CMK (cell line): ENCODE data around the gene PAN3.

Experiments used
- DNase-seq: peaks from one replicate; pipeline ENCODE4 v3.0.0-alpha.2; 2010; ENCODE audit warnings: low read depth

Gene PAN3

DNA sequence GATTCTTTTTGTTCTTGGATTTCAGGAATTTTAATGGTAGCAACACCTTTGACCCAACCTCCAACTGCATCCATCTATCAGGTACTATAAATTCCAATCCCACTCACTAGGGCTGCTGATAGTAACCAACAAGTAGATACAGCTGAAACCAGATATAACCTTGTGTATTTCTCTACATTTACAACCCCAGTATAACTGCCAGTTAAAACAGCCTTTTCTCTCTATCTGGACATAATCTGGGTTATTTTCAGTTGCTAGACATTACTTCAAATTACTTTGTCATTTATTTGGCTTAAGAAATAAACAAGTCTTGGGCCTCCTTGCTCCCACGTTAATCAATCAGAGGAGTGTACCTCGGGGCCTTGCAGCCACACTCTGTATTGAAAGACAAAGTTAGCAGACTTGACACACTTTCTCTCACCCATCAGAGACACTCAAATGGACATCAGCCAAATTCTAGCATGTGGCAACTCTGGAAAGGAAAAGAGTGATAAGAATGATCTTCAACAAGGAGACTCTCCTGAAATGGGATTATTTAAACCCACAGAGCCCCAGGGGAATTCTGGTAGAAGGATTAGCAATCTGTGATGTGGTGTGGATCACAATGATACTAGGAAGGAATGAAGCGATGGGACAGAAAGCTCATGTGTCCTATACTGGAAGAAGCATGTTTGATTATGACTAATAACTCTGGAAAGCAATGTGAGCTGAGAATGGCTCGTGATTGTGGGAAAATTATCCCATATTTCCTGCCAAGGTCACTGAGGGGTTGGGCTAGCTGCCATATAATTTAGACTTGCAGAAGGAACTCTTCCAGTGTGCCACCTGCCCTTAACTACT lies 199.0 kb downstream of the PAN3 start:
- DNase-seq, result no peak

DNA sequence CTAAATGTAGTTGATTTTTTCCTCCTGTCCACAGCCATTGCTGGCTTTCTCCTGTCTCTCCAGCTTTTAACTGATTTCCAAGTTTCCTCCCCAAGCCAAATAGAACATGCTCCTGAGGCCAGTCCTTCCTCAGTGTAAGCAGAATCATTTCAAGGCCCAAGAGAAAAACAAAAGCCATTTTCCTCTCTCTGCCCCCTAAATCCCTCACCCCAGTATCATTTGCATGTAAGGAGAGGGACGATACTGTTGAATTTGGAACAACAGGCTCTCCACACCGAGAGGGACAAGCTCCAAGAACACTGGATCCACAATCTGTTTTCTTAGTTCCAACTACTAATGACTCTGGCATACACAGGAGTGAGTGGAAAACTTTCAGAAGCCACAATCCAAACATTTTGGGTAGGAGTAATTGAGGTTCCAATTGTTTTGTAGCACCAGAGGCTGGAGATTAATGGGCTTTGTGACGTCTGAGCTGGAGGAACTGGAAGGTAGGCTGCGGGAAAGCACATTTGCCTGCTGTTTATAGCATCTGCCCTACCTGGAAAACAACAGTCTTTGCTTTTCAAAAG lies 199.7 kb downstream of the PAN3 start:
- DNase-seq, result no peak

DNA sequence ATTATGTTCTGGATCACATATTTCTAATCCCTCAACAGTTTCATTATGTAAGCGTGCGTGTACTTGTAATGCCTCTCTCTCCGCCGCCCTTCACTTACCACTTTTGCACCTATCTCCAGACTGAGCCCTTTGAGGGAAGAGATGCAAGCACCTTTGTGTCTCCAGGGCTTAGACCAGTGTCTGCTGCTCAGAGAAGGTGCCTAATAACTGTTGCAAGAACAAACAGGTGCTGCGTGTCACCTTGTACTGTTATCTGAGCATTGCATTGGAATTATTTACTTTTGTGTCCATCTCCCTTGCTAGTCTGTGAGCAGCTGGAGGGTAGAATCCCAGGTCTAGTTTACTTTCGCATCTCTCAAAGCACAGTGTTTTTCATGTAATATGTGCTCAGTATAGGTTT lies 200.4 kb downstream of the PAN3 start:
- no peak for DNase-seq

DNA sequence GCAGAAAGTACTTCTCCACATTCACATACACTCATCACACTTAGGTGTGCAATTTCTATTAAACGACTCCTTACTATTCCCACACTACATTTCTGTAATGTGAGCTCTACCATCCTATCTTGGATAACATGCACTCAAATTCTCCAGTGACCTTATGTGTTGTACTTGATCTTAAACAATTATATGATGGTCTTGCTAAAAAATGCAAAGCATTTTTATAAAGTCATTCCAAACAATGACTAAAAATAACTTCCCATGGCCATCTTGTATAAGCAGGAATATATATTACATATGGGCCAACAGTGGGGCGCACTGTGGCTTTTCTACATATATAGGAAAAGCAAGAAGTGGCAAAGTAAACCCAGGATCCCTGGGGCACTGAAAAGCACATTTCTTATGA lies 201.1 kb downstream of the PAN3 start:
- no peak for DNase-seq

DNA sequence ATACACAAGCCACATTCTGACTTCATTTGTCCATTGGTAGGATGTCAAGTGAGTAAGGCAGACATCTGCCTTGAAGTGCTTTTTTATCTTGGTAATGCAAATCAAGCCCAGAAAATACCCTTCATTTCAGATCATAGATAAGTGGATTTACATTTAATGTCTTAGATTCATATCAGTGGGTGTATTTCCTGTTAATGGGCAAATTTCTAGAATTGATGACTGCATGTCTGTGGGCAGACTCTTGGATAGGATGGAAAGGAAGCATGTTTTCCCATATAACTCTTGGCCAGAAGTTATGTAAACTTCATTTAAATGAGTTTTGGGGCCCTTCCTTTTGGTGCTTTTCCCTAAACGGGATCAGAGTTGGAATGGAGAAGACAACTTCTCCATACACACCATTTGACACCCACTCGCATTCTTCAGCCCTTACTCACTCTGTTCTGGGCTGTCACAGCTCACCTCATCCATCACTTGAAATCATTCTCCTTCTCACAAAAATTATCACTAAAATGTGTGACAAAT lies 202.0 kb downstream of the PAN3 start:
- no peak for DNase-seq

DNA sequence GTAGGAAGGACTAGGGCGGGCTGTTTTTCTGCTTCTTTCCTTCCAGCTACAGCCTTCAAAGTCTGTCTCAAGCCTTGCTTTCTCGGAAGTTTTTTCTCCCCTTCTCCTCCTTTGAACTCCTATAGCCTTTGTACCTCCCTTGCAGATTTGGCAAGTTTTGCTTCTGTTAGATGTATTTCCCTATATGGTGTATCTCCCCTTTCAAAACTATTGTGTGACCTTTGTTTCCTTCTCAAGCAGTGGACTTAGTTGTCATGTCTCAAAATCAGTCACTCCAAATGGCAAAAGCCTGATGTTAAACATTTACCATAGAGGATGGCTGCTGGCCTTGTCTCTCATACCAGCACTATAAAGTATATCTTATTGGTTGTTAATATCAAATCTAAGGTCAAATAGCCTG lies 203.9 kb downstream of the PAN3 start:
- no peak for DNase-seq

DNA sequence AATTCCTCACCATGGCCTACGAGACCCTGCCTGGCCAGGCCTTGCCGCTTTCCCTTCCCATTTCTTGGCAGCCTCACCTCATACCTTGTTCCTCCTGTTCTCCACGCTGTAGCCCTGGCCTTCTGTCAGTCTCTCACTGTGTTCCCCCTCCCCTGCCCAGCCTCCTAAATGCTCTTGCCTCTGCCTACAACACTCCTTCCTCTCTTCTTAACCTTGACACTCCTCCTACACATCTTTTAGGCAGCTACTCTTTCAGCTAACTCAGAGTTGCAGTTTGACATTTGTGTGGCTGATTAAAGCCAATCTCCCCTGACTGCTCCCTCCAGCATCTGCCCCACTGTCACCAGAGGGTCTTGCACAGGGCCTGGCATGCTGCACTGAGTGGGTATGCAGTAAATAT lies 205.8 kb downstream of the PAN3 start:
- DNase-seq, result no peak
